LHCN-M2 (cell line): ENCODE measurements around the gene IRF4. TPM values are rescaled to one million over a fixed set of nuclear protein-coding genes. Genes with fewer than 3 reads are reported as not detected.

ENCODE experiments used
- DNase-seq: peaks from one replicate; pipeline ENCODE4 v3.0.0-alpha.2; 2012; ENCODE audit warnings: low read depth
- total RNA-seq: library from RNA; depleted of rRNA; stranded (reverse); fragments of >200 nt; gene quantifications from 2 replicates; pipeline ENCODE4 v1.2.3, GENCODE V29; 2014

The IRF4 gene
- total RNA-seq, 1 experiment from 2014 or later = not detected

DNA sequence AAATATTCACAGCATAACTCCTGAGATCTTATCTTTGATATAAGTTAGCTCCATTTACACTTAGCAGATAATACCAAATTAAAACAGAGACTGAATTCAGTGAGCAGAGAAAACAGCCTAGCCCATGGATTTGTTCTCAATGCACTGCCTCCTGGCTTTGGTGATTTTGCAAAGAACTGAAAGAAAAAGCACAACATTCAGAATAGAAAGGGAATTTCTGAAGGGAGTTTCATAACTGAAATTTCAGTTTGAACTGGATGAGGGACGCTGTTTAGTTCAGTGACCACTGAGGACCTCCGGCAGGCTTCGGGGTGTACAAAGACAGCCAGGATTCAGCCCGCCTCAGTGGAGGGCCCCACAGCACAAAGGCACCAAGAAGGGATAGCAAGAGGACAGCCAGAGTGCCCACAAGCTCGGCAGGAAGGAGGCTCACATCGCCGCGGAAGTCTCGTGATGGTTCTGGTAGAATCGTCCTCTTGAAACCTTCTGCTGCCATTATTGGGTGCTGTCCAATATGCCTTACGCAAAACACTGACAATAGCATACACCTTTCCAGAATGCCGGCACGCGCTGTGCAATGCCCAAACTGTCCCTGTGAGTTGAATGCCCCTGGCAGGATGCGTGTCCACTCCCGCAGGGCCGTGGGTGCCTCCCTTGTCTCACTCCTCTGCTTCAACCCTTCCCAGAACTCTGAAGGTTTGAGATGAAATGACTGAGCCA is 9.7 kb upstream of the IRF4 start:
- DNase-seq = no peak

DNA sequence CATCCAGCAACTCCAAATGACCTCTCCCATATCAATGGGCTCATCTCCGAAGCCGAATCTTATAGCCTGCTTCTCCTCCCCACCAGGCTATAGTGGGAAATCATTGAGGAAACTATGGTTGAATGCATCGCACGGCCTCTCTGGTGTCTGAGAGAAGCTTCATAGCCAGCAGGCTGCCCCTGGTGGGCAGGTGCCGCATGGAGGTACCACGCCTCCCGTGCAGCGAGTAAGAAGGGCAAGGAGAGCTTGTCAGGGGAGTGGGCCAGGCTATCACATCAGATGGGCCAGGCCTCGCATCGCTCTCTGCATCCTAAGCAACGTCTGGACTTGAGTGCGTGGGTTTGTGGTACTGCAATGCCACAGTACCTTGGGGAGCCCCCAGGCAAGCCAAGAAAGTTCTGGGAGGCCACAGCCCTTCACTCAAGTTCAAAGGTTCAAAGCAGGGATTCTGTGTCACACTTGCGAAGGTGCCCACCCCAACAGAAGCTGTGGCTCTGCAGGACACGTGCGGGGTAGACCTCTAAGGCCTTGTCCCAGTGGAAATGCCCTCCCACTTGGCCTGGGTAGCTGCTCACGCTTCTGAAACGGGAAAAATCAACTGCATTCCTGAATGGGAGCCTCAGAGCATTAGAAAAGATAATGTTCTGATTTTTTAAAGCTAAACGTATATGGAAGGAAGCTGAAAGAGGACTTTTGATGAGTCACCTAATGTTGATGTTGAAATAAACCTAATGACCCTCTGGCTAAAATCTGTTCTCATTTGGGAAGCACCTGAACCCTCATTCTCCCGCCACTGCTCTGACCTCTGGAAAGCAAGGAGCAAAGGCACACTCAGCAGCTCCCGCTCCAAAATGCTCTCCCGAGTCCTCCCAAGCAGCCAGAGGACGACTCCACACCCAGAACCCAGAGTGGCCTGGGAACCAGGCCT is 8.4 kb upstream of the IRF4 start:
- DNase-seq = no peak

DNA sequence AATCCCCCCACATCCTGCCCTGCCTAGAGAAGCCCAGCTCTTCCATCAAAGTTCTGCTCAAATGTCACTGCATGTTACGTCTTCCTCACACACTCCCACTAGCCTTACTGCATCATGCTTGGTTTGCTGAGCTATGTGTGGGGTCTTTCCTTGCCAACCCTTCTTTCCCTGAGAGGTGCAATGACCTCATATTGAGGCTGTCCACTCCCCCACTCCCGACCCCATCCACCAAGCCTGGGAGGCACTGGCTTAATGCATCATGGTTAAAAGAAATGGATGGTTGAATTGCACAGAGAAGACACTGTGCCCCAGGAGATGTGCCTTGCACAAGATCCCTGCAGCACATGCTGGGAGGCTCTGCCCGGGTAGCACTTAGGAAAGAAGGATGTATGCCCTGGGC is 7.7 kb upstream of the IRF4 start:
- DNase-seq = no peak

DNA sequence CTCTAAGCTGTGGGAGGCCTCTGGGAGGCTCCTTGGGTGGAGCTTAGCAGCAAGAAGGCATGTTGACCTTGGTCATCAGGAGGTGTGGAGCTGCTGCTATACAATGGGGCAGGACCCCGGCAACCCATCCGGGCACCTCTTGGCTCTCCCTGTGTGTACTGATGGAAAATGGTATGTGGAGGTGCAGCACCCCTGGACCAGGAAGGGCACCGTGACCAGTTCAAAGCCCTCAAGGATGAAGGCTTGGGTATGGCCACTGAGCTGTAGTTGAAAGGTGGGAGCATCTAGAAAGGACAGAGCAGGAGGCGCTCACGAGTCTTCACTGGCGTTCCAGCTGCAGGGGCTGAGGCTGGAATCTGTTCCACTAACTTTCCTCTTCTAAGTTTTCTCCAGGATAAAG is 6.7 kb upstream of the IRF4 start:
- DNase-seq = no peak

GRCh38 chr6:385614-386013 is 5.9 kb upstream of the IRF4 start:
- DNase-seq = no peak

DNA sequence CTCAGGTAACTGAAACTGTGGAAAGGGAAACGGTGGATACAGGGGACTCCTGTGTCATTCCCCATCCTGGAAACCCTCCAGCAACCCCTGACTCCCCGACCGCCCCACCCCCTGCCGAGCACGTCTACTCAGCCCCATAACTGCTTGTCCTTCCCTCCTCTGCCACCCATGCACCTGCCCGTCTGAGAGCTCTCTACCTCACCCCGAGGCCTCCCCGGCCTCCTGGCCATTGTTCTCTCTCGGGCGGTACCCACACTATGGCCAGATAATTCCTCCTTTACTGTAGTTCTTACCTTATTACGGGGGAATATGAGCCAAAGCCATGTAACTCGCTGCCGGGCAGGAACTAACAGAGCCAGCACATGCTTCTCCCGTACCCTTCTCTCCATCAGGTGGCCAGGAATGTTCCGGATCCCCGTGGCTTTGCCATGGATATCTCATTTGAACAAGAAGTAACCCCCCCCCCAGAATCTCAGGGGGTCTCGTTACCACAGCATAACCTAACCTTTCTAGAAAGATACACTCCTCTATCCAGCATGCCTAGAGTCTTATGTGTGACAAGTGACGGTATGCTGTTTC is 4.8 kb upstream of the IRF4 start:
- no peak for DNase-seq

DNA sequence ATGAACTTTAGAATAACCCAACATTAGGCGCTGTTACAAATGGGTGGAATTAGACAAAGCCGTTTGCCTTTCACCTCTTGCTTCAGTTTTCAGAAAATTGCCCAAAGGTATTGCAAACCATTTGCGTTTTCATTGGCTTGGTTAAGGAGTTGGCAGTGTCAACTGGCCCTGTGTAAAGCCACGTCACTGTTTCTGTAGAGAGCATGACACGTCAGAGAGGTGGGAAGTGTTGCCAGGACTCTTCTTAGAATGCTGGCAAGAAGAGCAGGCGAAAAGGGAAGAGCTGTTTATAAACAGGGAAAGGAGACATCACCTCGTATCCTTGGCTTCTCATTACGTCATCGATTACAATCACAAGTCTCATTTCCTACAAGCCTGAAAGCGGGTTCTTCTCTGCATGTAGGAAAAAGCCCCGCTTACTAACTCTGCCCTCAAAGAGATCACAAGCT is 4.2 kb upstream of the IRF4 start:
- no peak for DNase-seq

DNA sequence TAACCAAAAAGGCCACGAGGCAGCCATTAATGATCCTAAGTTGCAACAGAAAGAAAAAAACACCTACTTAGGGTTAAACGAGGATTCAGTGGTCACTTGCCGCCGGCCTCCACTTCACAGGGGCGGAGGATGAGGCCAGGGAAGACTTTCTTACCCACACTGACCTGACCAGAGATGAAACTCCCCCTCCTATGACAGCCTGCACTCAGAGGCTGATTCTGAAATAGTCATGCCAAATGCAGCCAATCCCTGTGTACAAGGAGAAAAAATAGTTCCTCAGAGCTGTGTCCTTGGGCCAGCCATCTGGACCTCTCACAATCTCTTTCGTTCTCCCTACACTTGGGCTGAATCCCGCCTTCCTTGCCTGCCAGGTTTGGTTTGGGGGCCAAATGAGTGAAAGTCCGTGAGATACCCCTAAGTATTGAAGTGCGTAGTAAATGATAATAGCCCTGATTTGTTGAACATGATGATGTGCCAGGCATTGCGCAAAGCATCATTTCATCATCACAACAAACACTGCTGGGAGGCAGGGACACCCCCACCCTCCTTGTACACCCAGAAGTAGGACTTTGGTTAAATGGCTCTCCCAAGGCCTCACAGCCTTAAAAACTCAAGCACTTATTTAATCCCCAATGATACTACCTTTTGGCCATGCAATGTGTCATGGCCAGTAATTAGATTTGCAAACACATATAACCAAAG is 3.2 kb upstream of the IRF4 start:
- peak; percentile 19 for DNase-seq

DNA sequence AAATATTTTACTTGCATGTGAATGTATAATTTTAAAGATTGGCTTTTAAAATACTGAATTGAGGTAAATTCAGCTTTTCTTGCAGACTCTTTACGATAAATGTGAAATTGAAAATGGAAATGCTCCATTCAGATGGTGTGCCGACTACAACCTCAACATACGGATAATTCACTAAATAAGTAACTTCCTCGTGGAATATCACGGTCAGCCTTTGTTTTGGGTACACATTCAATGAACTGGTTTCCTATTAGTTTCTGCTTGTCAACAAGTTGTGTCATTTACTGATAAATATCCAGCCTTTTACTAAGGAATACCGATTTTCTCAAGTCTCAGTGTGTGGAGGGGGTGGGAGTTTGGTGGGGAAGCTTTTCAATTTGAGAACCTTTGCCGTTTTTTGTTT is 2.4 kb upstream of the IRF4 start:
- DNase-seq = no peak

DNA sequence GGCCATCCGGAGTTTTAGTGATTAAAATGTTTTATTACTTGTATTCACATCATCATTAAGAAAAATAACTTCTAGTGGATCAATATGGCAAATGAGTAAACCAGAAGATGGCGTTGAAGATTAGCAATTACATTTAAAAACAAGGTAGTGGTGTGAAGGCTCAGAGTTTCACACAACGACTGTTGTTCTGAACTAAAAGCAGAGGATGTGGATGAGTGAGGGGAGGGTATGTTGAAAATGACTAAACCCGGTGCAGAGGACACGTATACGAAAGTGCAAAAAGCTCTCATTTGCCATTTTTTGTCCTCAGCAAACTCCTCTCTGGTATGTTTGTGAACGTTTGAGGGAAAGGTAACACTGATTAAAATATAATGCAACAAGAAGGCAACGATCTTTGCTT is 1.9 kb upstream of the IRF4 start:
- no peak for DNase-seq

- peak; percentile 10 for DNase-seq
Measured at GRCh38 chr6:390914-391558, 516 bp upstream of the IRF4 start.

GRCh38 chr6:392441-393390 is 1.2 kb downstream of the IRF4 start:
- no peak for DNase-seq

GRCh38 chr6:393391-394221 is 2.1 kb downstream of the IRF4 start:
- DNase-seq = no peak

DNA sequence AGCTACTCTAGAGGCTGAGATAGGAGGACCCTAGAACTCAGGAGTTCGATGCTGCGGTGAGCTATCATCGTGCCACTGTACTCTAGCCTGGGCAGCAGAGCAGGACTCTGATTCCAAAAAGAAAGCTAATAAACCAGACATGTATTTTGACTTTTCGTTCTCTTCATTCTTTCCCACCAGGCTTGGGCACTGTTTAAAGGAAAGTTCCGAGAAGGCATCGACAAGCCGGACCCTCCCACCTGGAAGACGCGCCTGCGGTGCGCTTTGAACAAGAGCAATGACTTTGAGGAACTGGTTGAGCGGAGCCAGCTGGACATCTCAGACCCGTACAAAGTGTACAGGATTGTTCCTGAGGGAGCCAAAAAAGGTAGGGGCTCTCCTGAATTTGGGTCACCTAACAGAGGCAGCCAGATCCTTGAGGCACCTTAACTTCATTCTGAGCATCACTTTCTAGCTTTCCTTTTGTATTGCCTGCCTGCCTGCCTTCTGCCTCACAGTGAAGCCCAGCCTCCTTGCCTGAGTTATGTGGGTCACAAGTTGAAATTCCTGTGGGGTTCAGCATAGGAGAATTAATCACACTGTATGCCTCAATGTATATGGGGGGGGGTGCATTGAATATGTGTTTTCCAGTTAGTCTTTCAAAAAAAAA is 3.2 kb downstream of the IRF4 start:
- no peak for DNase-seq

DNA sequence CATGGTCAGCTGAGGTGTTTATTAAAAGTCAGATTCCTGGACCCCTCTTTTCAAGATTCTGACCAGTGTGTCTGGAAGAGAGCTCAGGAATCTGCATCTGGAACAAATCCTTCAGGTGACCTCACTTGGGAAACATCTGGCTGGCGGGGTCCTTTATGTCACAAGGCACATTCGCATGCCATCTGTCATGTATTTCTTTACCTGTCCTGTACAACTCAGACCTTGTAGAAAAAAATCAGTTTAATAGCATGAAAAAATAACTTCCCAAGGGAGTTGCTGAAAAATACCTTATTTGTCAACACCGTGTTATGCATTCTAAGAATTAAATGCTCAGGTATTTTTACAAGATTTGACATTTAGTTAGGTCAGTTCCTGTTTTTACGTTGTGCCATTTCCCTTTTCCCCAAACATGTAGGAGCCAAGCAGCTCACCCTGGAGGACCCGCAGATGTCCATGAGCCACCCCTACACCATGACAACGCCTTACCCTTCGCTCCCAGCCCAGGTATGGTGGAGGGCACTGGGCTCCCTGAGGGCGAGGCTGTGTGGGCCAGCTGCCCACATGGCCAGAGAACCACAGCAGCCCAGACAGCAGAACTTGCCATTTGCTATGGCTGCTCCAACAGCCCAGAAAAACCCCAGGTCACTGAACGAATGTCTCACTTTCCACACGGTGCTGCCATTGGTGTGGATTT is 4.0 kb downstream of the IRF4 start:
- DNase-seq = no peak

DNA sequence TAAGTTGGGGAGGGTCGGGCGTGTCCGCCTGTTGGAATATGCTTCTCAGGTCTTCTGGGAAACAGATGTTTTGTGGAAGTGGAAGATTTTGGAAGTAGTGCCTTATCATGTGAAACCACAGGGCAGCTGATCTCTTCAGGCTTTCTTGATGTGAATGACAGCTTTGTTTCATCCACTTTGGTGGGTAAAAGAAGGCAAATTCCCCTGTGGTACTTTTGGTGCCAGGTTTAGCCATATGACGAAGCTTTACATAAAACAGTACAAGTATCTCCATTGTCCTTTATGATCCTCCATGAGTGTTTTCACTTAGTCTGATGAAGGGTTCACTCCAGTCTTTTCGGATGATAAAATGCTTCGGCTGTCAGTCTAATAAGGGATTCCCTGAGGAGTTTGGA is 4.6 kb downstream of the IRF4 start:
- no peak for DNase-seq

DNA sequence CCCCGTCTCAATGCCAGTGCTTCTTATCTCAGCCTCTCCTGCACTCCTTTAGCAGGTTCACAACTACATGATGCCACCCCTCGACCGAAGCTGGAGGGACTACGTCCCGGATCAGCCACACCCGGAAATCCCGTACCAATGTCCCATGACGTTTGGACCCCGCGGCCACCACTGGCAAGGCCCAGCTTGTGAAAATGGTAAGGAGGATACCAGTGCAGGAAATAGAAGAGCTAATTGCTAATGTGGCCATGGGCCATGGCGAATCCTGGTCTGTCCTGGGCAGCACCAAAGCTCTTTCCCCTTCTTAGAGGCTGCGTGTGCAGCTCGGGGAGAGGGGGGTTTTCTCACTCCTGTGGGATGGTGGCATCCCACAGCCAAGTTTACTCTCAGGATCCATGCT is 5.5 kb downstream of the IRF4 start:
- DNase-seq = no peak

GRCh38 chr6:397604-398003 is 6.1 kb downstream of the IRF4 start:
- DNase-seq = no peak
